Suprapubic skin (tissue), 4 donors: ENCODE measurements around the gene DRAM1. TPM values are rescaled to one million over a fixed set of nuclear protein-coding genes. Genes with fewer than 3 reads are reported as not detected.
A peak's percentile ranks its signal among the peaks of the same experiment; 100 is the strongest.

Source experiments
- DNase-seq, 2 donors: peaks; one replicate each; pipeline ENCODE4 v3.0.0-alpha.2; 2019; ENCODE audit warnings: low spot score in 2 of 2
- H3K27ac ChIP-seq: fragments of 200-600 bp; sonication (generic); one replicate; pipeline ENCODE4 v1.5.1; 2019
- H3K27me3 ChIP-seq: fragments of 200-600 bp; sonication (generic); one replicate; pipeline ENCODE4 v1.5.1; 2019
- H3K36me3 ChIP-seq: fragments of 200-600 bp; sonication (generic); one replicate; pipeline ENCODE4 v1.5.1; 2019
- H3K4me1 ChIP-seq: fragments of 200-600 bp; sonication (generic); one replicate; pipeline ENCODE4 v1.5.1; 2019
- H3K4me3 ChIP-seq: fragments of 200-600 bp; sonication (generic); one replicate; pipeline ENCODE4 v1.5.1; 2019; ENCODE audit warnings: mild to moderate bottlenecking
- H3K9me3 ChIP-seq: fragments of 200-600 bp; sonication (generic); one replicate; pipeline ENCODE4 v1.5.1; 2019
- EP300 ChIP-seq: sonication (generic); formaldehyde crosslinking; IDR thresholded peaks from one replicate; pipeline ENCODE4 v1.6.1; 2017; ENCODE audit warnings: antibody characterized with exemption
- POLR2A ChIP-seq, 2 donors: fragments of 450-650 bp; IDR thresholded peaks; one replicate each; pipeline ENCODE4 v1.6.1; 2017; ENCODE audit warnings: antibody characterized with exemption in 2 of 2, mild to moderate bottlenecking in 2 of 2, moderate library complexity in 2 of 2
- POLR2AphosphoS5 ChIP-seq, 3 donors: sonication (generic); formaldehyde crosslinking; IDR thresholded peaks; one replicate each; pipeline ENCODE4 v1.6.1; 2017; ENCODE audit warnings: antibody characterized with exemption in 3 of 3
- WGBS: methylation state at CpG from one replicate; pipeline ENCODE4 v1.1.5; 2018; 5-methylcytosine and 5-hydroxymethylcytosine counted together
- total RNA-seq, 4 donors: library from RNA; depleted of rRNA; stranded (reverse); fragments of >200 nt; gene quantifications; one replicate each; pipeline ENCODE4 v1.1.0, GENCODE V29; 2016
- TF ChIP-seq, protein P1 (sequence below), 2 donors: fragments of 200-600 bp in 1 of 2; fragments of 450-650 bp in 1 of 2; sonication (generic) in 1 of 2; IDR thresholded peaks; one replicate each; pipeline ENCODE4 v1.5.1; 2016 to 2019; ENCODE audit warnings: antibody characterized with exemption in 2 of 2, mild to moderate bottlenecking in 1 of 2, moderate library complexity in 1 of 2

The DRAM1 gene, protein sequence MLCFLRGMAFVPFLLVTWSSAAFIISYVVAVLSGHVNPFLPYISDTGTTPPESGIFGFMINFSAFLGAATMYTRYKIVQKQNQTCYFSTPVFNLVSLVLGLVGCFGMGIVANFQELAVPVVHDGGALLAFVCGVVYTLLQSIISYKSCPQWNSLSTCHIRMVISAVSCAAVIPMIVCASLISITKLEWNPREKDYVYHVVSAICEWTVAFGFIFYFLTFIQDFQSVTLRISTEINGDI
- 1 to 10 TPM; 4.8 to 7.4 (median 6.9) TPM for total RNA-seq

DNA sequence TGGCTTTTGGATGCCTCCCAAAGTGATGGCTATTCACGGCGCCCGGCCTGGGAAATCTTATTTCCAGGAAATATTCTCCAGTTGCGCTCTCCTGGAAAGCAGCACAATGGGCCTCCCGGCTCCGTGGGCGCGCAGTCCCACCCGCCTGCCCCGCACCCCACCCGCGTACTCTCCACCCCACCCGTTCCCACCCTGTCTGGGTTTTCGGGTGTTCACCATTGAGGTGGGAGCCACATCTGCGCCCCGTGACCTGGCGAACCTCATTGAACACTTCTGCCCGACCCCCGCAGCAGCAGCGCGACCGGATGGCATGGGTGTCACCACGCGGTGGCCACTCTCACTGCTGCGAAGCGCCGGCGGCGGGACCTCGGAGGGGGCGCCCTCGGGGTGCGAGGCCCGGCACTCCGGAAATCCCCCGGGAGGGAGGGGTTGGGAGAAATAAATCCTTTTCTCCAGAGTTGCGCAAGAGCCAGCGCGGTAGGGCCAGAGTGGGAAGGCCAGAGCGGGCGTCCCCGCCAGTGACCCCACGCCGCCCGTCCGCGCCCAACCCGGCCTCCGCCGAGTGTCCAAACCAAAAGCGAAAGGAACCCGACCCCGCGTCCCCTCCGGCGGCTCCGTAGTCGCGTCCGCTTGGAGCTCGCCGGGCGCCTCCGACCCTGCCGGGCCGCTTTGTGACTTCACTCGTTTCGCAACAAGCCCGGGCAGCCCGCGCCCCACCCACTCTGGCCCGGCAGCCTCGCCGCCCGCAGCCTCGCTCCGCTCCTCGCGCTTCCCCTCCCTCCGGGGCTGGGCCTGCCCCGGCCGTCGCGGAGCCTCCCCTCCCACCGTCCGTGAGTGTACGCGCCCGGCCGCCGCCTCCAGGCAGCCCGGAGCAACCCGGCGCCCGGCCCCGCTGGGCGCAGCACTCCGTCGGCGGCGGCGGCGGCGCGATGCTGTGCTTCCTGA, at the start of gene DRAM1:
TSS of gene DRAM1 (plus strand) at position 720 of the 945 bp plus-strand sequence. CDS start at position 930, 210 bp downstream.
- WGBS: 0% methylated on average over 45 of the region's 105 CpGs
- Histone ChIP-seq H3K36me3 (no peaks in the 10 kb centered on the region), H3K27ac (peak within 1 kb of the TSS; percentile 97), H3K9me3 (no peaks in the 10 kb centered on the region), H3K4me3 (peak within 1 kb of the TSS; percentile 88), H3K4me1 (peaks cover 11% of the 10 kb centered on the region), H3K27me3 (no peaks in the 10 kb centered on the region)
- peak; percentile 53 to 88 for TF ChIP-seq POLR2A (IDR thresholded peaks at IDR 0.05)
- TF ChIP-seq EP300: no peak
- TF ChIP-seq, protein P1, sequence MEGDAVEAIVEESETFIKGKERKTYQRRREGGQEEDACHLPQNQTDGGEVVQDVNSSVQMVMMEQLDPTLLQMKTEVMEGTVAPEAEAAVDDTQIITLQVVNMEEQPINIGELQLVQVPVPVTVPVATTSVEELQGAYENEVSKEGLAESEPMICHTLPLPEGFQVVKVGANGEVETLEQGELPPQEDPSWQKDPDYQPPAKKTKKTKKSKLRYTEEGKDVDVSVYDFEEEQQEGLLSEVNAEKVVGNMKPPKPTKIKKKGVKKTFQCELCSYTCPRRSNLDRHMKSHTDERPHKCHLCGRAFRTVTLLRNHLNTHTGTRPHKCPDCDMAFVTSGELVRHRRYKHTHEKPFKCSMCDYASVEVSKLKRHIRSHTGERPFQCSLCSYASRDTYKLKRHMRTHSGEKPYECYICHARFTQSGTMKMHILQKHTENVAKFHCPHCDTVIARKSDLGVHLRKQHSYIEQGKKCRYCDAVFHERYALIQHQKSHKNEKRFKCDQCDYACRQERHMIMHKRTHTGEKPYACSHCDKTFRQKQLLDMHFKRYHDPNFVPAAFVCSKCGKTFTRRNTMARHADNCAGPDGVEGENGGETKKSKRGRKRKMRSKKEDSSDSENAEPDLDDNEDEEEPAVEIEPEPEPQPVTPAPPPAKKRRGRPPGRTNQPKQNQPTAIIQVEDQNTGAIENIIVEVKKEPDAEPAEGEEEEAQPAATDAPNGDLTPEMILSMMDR (IDR thresholded peaks at IDR 0.05): no peak
- peak in 1 of 3 donors; percentile 47 for TF ChIP-seq POLR2AphosphoS5 (IDR thresholded peaks at IDR 0.05)
- DNase-seq: peak; percentile 94 to 95

DNA sequence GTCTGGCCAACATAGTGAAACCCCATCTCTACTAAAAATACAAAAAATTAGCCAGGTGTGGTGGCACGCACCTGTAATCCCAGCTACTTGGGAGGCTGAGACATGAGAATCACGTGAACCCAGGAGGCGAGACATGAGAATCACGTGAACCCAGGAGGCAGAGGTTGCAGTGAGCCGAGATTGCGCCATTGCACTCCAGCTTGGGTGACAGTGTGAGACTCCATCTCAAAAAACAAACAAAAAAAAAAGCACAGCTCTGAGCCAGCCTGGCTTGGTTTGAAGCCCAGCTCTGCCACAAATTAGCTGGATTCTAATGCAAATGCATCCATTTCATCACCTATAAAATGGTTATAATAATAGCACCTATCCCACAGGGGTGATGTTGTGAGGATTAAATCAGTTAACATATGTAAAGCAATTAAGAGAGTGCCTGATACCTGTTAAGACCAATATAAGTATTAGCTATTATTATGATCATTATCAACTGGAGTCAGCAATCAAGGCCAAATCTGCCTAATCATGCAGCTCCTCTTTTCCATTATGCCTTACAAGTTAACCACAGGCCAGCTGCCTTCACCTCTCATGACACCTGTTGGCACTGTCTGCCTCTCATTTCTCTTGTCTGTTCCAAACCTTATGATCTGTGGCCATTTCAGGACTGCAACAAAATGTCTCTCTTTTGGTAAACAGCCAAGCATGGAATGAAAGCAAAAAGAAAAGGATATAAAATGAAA, 48.8 kb upstream of the DRAM1 start:
- H3K27me3 ChIP-seq: no peaks in the 10 kb centered on the region
- peak overlapping the region; percentile 88 for H3K4me3 ChIP-seq
- no peak overlapping the region for H3K27ac ChIP-seq
- no peak for TF ChIP-seq POLR2A (IDR thresholded peaks at IDR 0.05)
- TF ChIP-seq POLR2AphosphoS5 (IDR thresholded peaks at IDR 0.05): no peak
- TF ChIP-seq, protein P1 (IDR thresholded peaks at IDR 0.05): no peak
- TF ChIP-seq EP300: no peak
- H3K36me3 ChIP-seq: no peaks in the 10 kb centered on the region
- 89% methylated on average over 6 of the region's 6 CpGs for WGBS
- H3K9me3 ChIP-seq: no peaks in the 10 kb centered on the region
- DNase-seq: no peak
- H3K4me1 ChIP-seq: peaks cover 45% of the 10 kb centered on the region

DNA sequence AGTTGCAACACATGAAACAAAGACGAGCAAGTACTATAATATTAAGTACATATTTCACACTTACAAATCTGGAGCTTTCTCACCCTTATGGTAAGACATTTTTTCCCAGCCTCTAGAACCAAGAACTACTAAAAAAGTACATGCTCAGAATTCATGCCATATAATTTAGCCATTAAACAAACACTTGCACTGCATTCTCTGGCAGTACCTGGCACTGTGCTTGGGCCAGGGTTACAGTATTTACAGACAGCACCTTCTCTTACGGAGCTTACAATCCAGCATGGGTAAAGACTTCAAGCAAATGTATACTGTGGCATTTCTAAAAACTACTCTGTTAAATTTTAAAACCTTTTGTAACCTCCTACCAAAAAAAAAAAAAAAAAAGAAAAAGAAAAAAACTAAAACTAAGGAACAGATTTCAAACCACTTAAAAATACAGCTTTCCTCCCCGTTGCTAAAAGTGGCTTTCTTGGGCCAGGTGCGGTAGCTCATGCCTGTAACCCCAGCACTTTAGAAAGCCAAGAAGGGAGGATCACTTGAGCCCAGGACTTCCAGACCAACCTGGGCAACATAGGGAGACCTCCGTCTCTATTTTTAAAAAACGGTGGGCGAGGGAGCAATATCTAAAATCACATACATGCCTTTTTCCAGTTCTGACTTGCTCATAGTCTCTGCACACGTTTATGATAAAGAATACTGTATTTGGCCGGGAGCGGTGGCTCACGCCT, 47.6 kb upstream of the DRAM1 start:
- WGBS: 5% methylated on average over 11 of the region's 11 CpGs
- no peak for DNase-seq
- no peak for TF ChIP-seq POLR2AphosphoS5 (IDR thresholded peaks at IDR 0.05)
- no peak for TF ChIP-seq EP300
- TF ChIP-seq, protein P1 (IDR thresholded peaks at IDR 0.05): no peak
- no peak for TF ChIP-seq POLR2A (IDR thresholded peaks at IDR 0.05)

DNA sequence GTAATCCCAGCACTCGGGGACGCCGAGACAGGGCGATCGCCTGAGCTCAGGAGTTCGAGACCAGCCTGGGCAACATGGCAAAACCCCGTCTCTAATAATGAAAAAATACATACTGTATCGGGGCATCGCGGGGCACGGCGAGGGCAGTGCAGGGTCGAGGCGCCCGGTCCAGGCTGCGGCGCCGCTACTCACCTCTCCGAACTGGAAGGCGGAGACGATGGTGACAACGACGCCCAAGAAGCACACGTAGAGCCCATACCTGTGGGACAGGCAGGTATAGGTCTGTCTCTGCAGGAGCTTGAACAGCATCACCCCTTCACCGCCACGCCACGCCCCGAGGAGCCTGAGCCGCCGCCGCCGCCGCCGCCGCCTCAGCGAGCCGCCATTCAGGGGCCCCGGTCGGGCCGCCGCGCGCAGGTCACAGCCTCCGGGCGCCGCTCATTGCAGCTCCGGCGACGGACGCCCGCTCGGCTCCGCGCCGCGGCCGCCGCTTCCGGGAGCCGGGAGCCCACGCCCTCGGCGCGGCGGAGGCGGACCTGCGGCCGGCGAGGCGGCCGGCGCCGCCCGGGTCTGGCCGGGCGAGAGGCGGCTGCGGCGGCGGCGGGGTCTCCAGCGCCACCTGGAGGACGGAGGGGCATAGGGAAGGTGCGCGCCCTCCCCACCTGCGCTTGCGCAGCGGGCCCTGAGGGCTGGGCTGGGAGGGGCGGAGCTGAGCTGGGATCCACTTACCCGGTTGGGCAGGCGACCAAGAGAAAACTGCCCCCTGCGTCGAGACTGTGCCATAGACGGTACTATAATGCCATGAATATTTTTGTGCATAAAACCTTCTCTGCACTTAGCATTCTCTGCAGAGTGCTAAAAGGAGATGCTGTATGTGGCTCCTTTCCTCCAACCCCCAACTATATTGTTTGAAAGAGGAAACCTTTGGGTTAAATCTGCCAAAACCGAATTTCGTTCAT, 46.7 kb upstream of the DRAM1 start, which contains the start of gene GNPTAB:
TSS of gene GNPTAB (minus strand) at position 593 of the 959 bp plus-strand sequence. CDS start at position 309, 284 bp downstream.
- Histone ChIP-seq H3K36me3 (no peaks in the 10 kb centered on the region), H3K4me1 (peaks cover 27% of the 10 kb centered on the region), H3K27ac (peak within 1 kb of the TSS; percentile 90), H3K9me3 (no peaks in the 10 kb centered on the region), H3K4me3 (peak within 1 kb of the TSS; percentile 88), H3K27me3 (no peaks in the 10 kb centered on the region)
- DNase-seq: peak; percentile 93 to 94
- TF ChIP-seq POLR2AphosphoS5 (IDR thresholded peaks at IDR 0.05): no peak
- TF ChIP-seq POLR2A (IDR thresholded peaks at IDR 0.05): peak in 1 of 2 donors; percentile 74
- TF ChIP-seq, protein P1 (IDR thresholded peaks at IDR 0.05): peak; percentile 56 to 86
- TF ChIP-seq EP300: no peak
- 0% methylated on average over 14 of the region's 96 CpGs for WGBS

More for the DNA sequence above, 47.6 kb upstream of the DRAM1 start:
- Histone ChIP-seq H3K27me3 (no peaks in the 10 kb centered on the region), H3K9me3 (no peaks in the 10 kb centered on the region), H3K36me3 (no peaks in the 10 kb centered on the region), H3K4me1 (peaks cover 33% of the 10 kb centered on the region), H3K27ac (peak overlapping the region; percentile 90), H3K4me3 (peak overlapping the region; percentile 88)
